ENCODE measurements around the gene ARCN1.

ARCN1 gene
- long read RNA-seq, transcript ARCN1-201 (10 exons, 3,845 nt), result major isoform, 216 of 257 reads
- long read RNA-seq, partial matches to known transcripts, result 23 of 257 reads
- long read RNA-seq, other reads (novel, unspliced or antisense), result 14 of 257 reads

GRCh38 chr11:118572061-118572980, at the start of gene ARCN1:
Gene ARCN1 (plus strand): TSS chr11:118572409. CDS start chr11:118572548, 139 bp downstream.
- DNase-seq (ENCODE audit: low read depth in 1 of 2, low spot score in 1 of 2), result peak; percentile 69 to 76
- no peaks in the 10 kb centered on the region for H3K27me3 ChIP-seq (ENCODE audit: insufficient read depth, poor library complexity, severe bottlenecking)
- H3K27ac ChIP-seq (replicated peaks), result peak within 1 kb of the TSS; percentile 95
- peak within 1 kb of the TSS; percentile 96 for H3K4me3 ChIP-seq (replicated peaks; ENCODE audit: insufficient read depth, low read length)
- TF ChIP-seq CTCF (IDR thresholded peaks at IDR 0.05; ENCODE audit: insufficient read depth, low read length) (no peak), POLR2AphosphoS5 (IDR thresholded peaks at IDR 0.05; ENCODE audit: low read depth) (peak; percentile 84; the same call in 1 of the 2 replicates), GABPA (IDR thresholded peaks at IDR 0.05; ENCODE audit: low read depth) (0 out of 2 replicates have a peak, but pooled peaks have one; percentile 17), SPI1 (IDR thresholded peaks at IDR 0.05; ENCODE audit: borderline replicate concordance, low read depth) (no peak), REST (IDR thresholded peaks at IDR 0.05; ENCODE audit: insufficient replicate concordance, low read depth) (peak; percentile 27)

GRCh38 chr11:118522571-118523072, 49.6 kb upstream of the ARCN1 start:
- Histone ChIP-seq H3K27ac (replicated peaks) (peak overlapping the region; percentile 44), H3K4me3 (replicated peaks; ENCODE audit: insufficient read depth, low read length) (no peak overlapping the region), H3K27me3 (ENCODE audit: insufficient read depth, poor library complexity, severe bottlenecking) (no peaks in the 10 kb centered on the region)
- no peak for TF ChIP-seq GABPA (IDR thresholded peaks at IDR 0.05; ENCODE audit: low read depth)
- peak; percentile 22 to 25 for DNase-seq (ENCODE audit: low read depth in 1 of 2, low spot score in 1 of 2)

GRCh38 chr11:118524356-118524755, 47.9 kb upstream of the ARCN1 start:
- H3K27ac ChIP-seq (replicated peaks), result peak overlapping the region; percentile 63
- H3K4me3 ChIP-seq (replicated peaks; ENCODE audit: insufficient read depth, low read length), result no peak overlapping the region
- DNase-seq (ENCODE audit: low read depth in 1 of 2, low spot score in 1 of 2), result peak; percentile 50 to 58
- H3K27me3 ChIP-seq (ENCODE audit: insufficient read depth, poor library complexity, severe bottlenecking), result no peaks in the 10 kb centered on the region
- TF ChIP-seq CTCF (IDR thresholded peaks at IDR 0.05; ENCODE audit: insufficient read depth, low read length) (no peak), SPI1 (IDR thresholded peaks at IDR 0.05; ENCODE audit: borderline replicate concordance, low read depth) (peak; percentile 35; the same call in 1 of the 2 replicates)

- DNase-seq (ENCODE audit: low read depth in 1 of 2, low spot score in 1 of 2), result peak; percentile 78 to 88
- H3K27ac ChIP-seq (replicated peaks), result peak overlapping the region; percentile 63
- no peak overlapping the region for H3K4me3 ChIP-seq (replicated peaks; ENCODE audit: insufficient read depth, low read length)
- TF ChIP-seq POLR2AphosphoS5 (IDR thresholded peaks at IDR 0.05; ENCODE audit: low read depth) (peak; percentile 96), GABPA (IDR thresholded peaks at IDR 0.05; ENCODE audit: low read depth) (no peak), CTCF (IDR thresholded peaks at IDR 0.05; ENCODE audit: insufficient read depth, low read length) (no peak), SPI1 (IDR thresholded peaks at IDR 0.05; ENCODE audit: borderline replicate concordance, low read depth) (peak; percentile 51; the same call in 1 of the 2 replicates), REST (IDR thresholded peaks at IDR 0.05; ENCODE audit: insufficient replicate concordance, low read depth) (peak; percentile 22)
- H3K27me3 ChIP-seq (ENCODE audit: insufficient read depth, poor library complexity, severe bottlenecking), result no peaks in the 10 kb centered on the region
Measured at GRCh38 chr11:118524757-118525470, 47.3 kb upstream of the ARCN1 start.

All from HL-60 (cell line).